BLaER1 treated with 17β-estradiol and CSF1 and Interleukin-3, amounts not matched to agents 10 nM and 100 nM (cell line): ENCODE measurements around the gene ARID2.

Source experiments
- H3K27ac ChIP-seq, 11 experiments: shearing (Covaris generic); formaldehyde crosslinking; 2 replicates each; pipeline ENCODE4 v1.8.1; 2022
- H3K27me3 ChIP-seq, 11 experiments: shearing (Covaris generic); formaldehyde crosslinking; 2 replicates each; pipeline ENCODE4 v1.8.1; 2022
- H3K36me3 ChIP-seq, 11 experiments: shearing (Covaris generic); formaldehyde crosslinking; 2 replicates each; pipeline ENCODE4 v1.8.1; 2022
- H3K4me1 ChIP-seq, 10 experiments: shearing (Covaris generic); formaldehyde crosslinking; 2 replicates each; pipeline ENCODE4 v1.8.1; 2022
- H3K4me2 ChIP-seq, 11 experiments: shearing (Covaris generic); formaldehyde crosslinking; 2 replicates each; pipeline ENCODE4 v1.8.1; 2022
- H3K4me3 ChIP-seq, 10 experiments: shearing (Covaris generic); formaldehyde crosslinking; 2 replicates each; pipeline ENCODE4 v1.8.1; 2022
- H3K9ac ChIP-seq, 11 experiments: shearing (Covaris generic); formaldehyde crosslinking; 2 replicates each; pipeline ENCODE4 v1.8.1; 2022
- H3K9me3 ChIP-seq, 11 experiments: shearing (Covaris generic); formaldehyde crosslinking; replicated peaks in 1 of 11; 2 replicates each; pipeline ENCODE4 v1.8.1; 2022
- H4K20me1 ChIP-seq, 11 experiments: shearing (Covaris generic); formaldehyde crosslinking; 2 replicates each; pipeline ENCODE4 v1.8.1; 2022
- Cebpa-rat ChIP-seq, 11 experiments: shearing (Covaris generic); IDR thresholded peaks; 2 replicates each; pipeline ENCODE4 v1.8.1; 2022

Gene ARID2

GRCh38 chr12:45831590-45831989 is 102.1 kb downstream of the ARID2 start:
- TF ChIP-seq Cebpa-rat (IDR thresholded peaks at IDR 0.05), result no peak
- peaks cover 15 to 34% (median 20%) of the 10 kb centered on the region in 11 experiments for H3K9me3 ChIP-seq
- peaks cover 0 to 41% (median 4%) of the 10 kb centered on the region in 11 experiments; a peak in 6 of 22 replicates for H4K20me1 ChIP-seq
- H3K4me2 ChIP-seq, result no peak overlapping the region
- H3K27me3 ChIP-seq, result no peaks in the 10 kb centered on the region
- H3K9ac ChIP-seq, result no peak overlapping the region
- H3K36me3 ChIP-seq, result peaks cover 53 to 100% (median 87%) of the 10 kb centered on the region in 11 experiments
- H3K27ac ChIP-seq, result no peak overlapping the region
- H3K4me1 ChIP-seq, result 0 out of 20 replicates have a peak, but pooled peaks cover 0 to 3% (median 0%) of the 10 kb centered on the region in 10 experiments
- no peak overlapping the region for H3K4me3 ChIP-seq

- TF ChIP-seq Cebpa-rat (IDR thresholded peaks at IDR 0.05), result no peak
Measured at GRCh38 chr12:45833401-45833800, 103.9 kb downstream of the ARID2 start.

GRCh38 chr12:45834809-45835208 is 105.3 kb downstream of the ARID2 start:
- Histone ChIP-seq H3K4me3 (no peak overlapping the region), H3K27ac (no peak overlapping the region), H3K4me1 (no peaks in the 10 kb centered on the region), H3K9me3 (peaks cover 10 to 29% (median 17%) of the 10 kb centered on the region in 11 experiments), H3K36me3 (peaks cover 80 to 100% (median 95%) of the 10 kb centered on the region in 11 experiments), H3K9ac (no peak overlapping the region), H3K27me3 (no peaks in the 10 kb centered on the region), H4K20me1 (peaks cover 0 to 55% (median 4%) of the 10 kb centered on the region in 11 experiments; a peak in 6 of 22 replicates), H3K4me2 (no peak overlapping the region)
- no peak for TF ChIP-seq Cebpa-rat (IDR thresholded peaks at IDR 0.05)

More at GRCh38 chr12:45833401-45833800, 103.9 kb downstream of the ARID2 start:
- Histone ChIP-seq H3K27ac (no peak overlapping the region), H3K4me1 (0 out of 20 replicates have a peak, but pooled peaks cover 0 to under 1% (median 0%) of the 10 kb centered on the region in 10 experiments), H3K9ac (no peak overlapping the region), H4K20me1 (peaks cover 0 to 48% (median 4%) of the 10 kb centered on the region in 11 experiments; a peak in 6 of 22 replicates), H3K9me3 (peaks cover 11 to 30% (median 17%) of the 10 kb centered on the region in 11 experiments), H3K36me3 (peaks cover 66 to 100% (median 88%) of the 10 kb centered on the region in 11 experiments), H3K27me3 (no peaks in the 10 kb centered on the region), H3K4me3 (no peak overlapping the region), H3K4me2 (no peak overlapping the region)

- H3K4me2 ChIP-seq, result no peak overlapping the region
- H4K20me1 ChIP-seq, result peaks cover 0 to 30% (median 3%) of the 10 kb centered on the region in 11 experiments; a peak in 6 of 22 replicates
- no peaks in the 10 kb centered on the region for H3K27me3 ChIP-seq
- H3K9me3 ChIP-seq, result no peaks in the 10 kb centered on the region
- peaks cover 80 to 100% (median 95%) of the 10 kb centered on the region in 11 experiments for H3K36me3 ChIP-seq
- no peak overlapping the region for H3K9ac ChIP-seq
- H3K4me1 ChIP-seq, result no peaks in the 10 kb centered on the region
- TF ChIP-seq Cebpa-rat (IDR thresholded peaks at IDR 0.05), result no peak
- H3K27ac ChIP-seq, result no peak overlapping the region
- no peak overlapping the region for H3K4me3 ChIP-seq
Measured at GRCh38 chr12:45839917-45840316, 110.4 kb downstream of the ARID2 start.

- H3K27me3 ChIP-seq, result no peaks in the 10 kb centered on the region
- no peak overlapping the region for H3K4me2 ChIP-seq
- H3K9me3 ChIP-seq, result no peaks in the 10 kb centered on the region
- H3K4me3 ChIP-seq, result no peak overlapping the region
- no peak overlapping the region for H3K27ac ChIP-seq
- peaks cover 87 to 99% (median 94%) of the 10 kb centered on the region in 11 experiments for H3K36me3 ChIP-seq
- no peak for TF ChIP-seq Cebpa-rat (IDR thresholded peaks at IDR 0.05)
- peaks cover 0 to 26% (median 0%) of the 10 kb centered on the region in 11 experiments; a peak in 6 of 22 replicates for H4K20me1 ChIP-seq
- no peaks in the 10 kb centered on the region for H3K4me1 ChIP-seq
- no peak overlapping the region for H3K9ac ChIP-seq
Measured at GRCh38 chr12:45849289-45849688, 119.8 kb downstream of the ARID2 start.

- Histone ChIP-seq H3K27ac (no peak overlapping the region), H3K27me3 (no peaks in the 10 kb centered on the region), H3K4me1 (no peaks in the 10 kb centered on the region), H3K4me3 (no peak overlapping the region), H3K4me2 (no peak overlapping the region), H4K20me1 (peaks cover 0 to 35% (median under 1%) of the 10 kb centered on the region in 11 experiments; a peak in 7 of 22 replicates), H3K36me3 (peaks cover 84 to 99% (median 92%) of the 10 kb centered on the region in 11 experiments), H3K9ac (no peak overlapping the region), H3K9me3 (no peaks in the 10 kb centered on the region)
- no peak for TF ChIP-seq Cebpa-rat (IDR thresholded peaks at IDR 0.05)
Measured at GRCh38 chr12:45850302-45850701, 120.8 kb downstream of the ARID2 start.

GRCh38 chr12:45852508-45852907 is 123.0 kb downstream of the ARID2 start:
- peaks cover 79 to 100% (median 91%) of the 10 kb centered on the region in 11 experiments for H3K36me3 ChIP-seq
- no peak overlapping the region for H3K4me2 ChIP-seq
- H3K27ac ChIP-seq, result no peak overlapping the region
- no peaks in the 10 kb centered on the region for H3K27me3 ChIP-seq
- no peaks in the 10 kb centered on the region for H3K4me1 ChIP-seq
- H4K20me1 ChIP-seq, result peaks cover 0 to 51% (median 6%) of the 10 kb centered on the region in 11 experiments; a peak in 7 of 22 replicates
- H3K9me3 ChIP-seq, result no peaks in the 10 kb centered on the region
- TF ChIP-seq Cebpa-rat (IDR thresholded peaks at IDR 0.05), result no peak
- no peak overlapping the region for H3K4me3 ChIP-seq
- no peak overlapping the region for H3K9ac ChIP-seq

- no peaks in the 10 kb centered on the region for H3K9me3 ChIP-seq
- no peak overlapping the region for H3K27ac ChIP-seq
- peaks cover 79 to 100% (median 90%) of the 10 kb centered on the region in 11 experiments for H3K36me3 ChIP-seq
Measured at GRCh38 chr12:45853550-45853949, 124.0 kb downstream of the ARID2 start.

GRCh38 chr12:45863332-45863731 is 133.8 kb downstream of the ARID2 start:
- H3K4me3 ChIP-seq, result no peak overlapping the region
- peaks cover 71 to 99% (median 87%) of the 10 kb centered on the region in 11 experiments for H3K36me3 ChIP-seq
- H3K27me3 ChIP-seq, result no peaks in the 10 kb centered on the region
- H4K20me1 ChIP-seq, result peaks cover 0 to 21% (median 0%) of the 10 kb centered on the region in 11 experiments; a peak in 6 of 22 replicates
- no peak overlapping the region for H3K9ac ChIP-seq
- H3K9me3 ChIP-seq, result no peaks in the 10 kb centered on the region; a peak in 1 of 22 replicates
- no peak overlapping the region for H3K27ac ChIP-seq
- no peak overlapping the region for H3K4me2 ChIP-seq
- 0 out of 22 replicates have a peak, but pooled peaks of 1 of the 11 experiments have one; percentile 28 for TF ChIP-seq Cebpa-rat (IDR thresholded peaks at IDR 0.05)
- H3K4me1 ChIP-seq, result peaks cover 0 to 12% (median 4%) of the 10 kb centered on the region in 10 experiments; a peak in 8 of 20 replicates

More at GRCh38 chr12:45853550-45853949, 124.0 kb downstream of the ARID2 start:
- Histone ChIP-seq H3K9ac (no peak overlapping the region), H4K20me1 (peaks cover 0 to 62% (median 7%) of the 10 kb centered on the region in 11 experiments; a peak in 7 of 22 replicates), H3K4me3 (no peak overlapping the region), H3K4me1 (no peaks in the 10 kb centered on the region), H3K4me2 (no peak overlapping the region), H3K27me3 (no peaks in the 10 kb centered on the region)
- TF ChIP-seq Cebpa-rat (IDR thresholded peaks at IDR 0.05), result no peak
